Measurements from ENCODE around the gene CCR7.

The CCR7 gene

GRCh38 chr17:40532520-40533253, 32.6 kb downstream of the CCR7 start:
- FAIRE-seq, result no peak

- FAIRE-seq, result no peak
Observed at GRCh38 chr17:40531051-40531991, 34.0 kb downstream of the CCR7 start.

GRCh38 chr17:40530531-40530994, 34.7 kb downstream of the CCR7 start:
- no peak for FAIRE-seq

- FAIRE-seq, result no peak
Observed at GRCh38 chr17:40529991-40530390, 35.3 kb downstream of the CCR7 start.

- FAIRE-seq, result no peak
Observed at GRCh38 chr17:40528692-40529417, 36.4 kb downstream of the CCR7 start.

- no peak for FAIRE-seq
Observed at GRCh38 chr17:40526668-40527067, 38.6 kb downstream of the CCR7 start.

- no peak for FAIRE-seq
Observed at GRCh38 chr17:40525294-40525693, 40.0 kb downstream of the CCR7 start.

- FAIRE-seq, result no peak
Observed at GRCh38 chr17:40524243-40524965, 40.9 kb downstream of the CCR7 start.

GRCh38 chr17:40522961-40523310, 42.3 kb downstream of the CCR7 start:
- no peak for FAIRE-seq

- no peak for FAIRE-seq
Observed at GRCh38 chr17:40522250-40522960, 42.9 kb downstream of the CCR7 start.

- no peak for FAIRE-seq
Observed at GRCh38 chr17:40520991-40521453, 44.2 kb downstream of the CCR7 start.

GRCh38 chr17:40519089-40519775, 46.0 kb downstream of the CCR7 start:
- no peak for FAIRE-seq

- no peak for FAIRE-seq
Observed at GRCh38 chr17:40518401-40519088, 46.7 kb downstream of the CCR7 start.

- FAIRE-seq, result no peak
Observed at GRCh38 chr17:40517981-40518380, 47.3 kb downstream of the CCR7 start.

- no peak for FAIRE-seq
Observed at GRCh38 chr17:40517286-40517662, 48.0 kb downstream of the CCR7 start.

- no peak for FAIRE-seq
Observed at GRCh38 chr17:40516581-40517285, 48.5 kb downstream of the CCR7 start.

- no peak for FAIRE-seq
Observed at GRCh38 chr17:40515491-40516041, 49.7 kb downstream of the CCR7 start.

- FAIRE-seq, result no peak
Observed at GRCh38 chr17:40515011-40515410, 50.3 kb downstream of the CCR7 start.

GRCh38 chr17:40514013-40514875, 51.0 kb downstream of the CCR7 start:
- FAIRE-seq, result no peak
